Panc1 (cell line): ENCODE results near the gene EPHB2. TPM values are rescaled to one million over a fixed set of nuclear protein-coding genes. Genes with fewer than 3 reads are reported as not detected.

Source experiments
- ATAC-seq: fragments of 200-7000 bp; cut with Tn5 transposase; 2 replicates; pipeline ENCODE4 v1.9.1; 2020; ENCODE audit warnings: mild to moderate bottlenecking, moderate library complexity
- BruUV-seq: library from RNA; stranded (reverse); fragments of 400-500 nt; replicated peaks from 2 replicates; lab custom pipeline; 2021; lab: Mats Ljungman, UMichigan
- CTCF ChIA-PET: fragments of 300-600 bp; sonication (Branson Sonifier 250); formaldehyde crosslinking; loops from one replicate; lab custom pipeline; 2022; ENCODE audit warnings: antibody characterized with exemption; lab: Charles Lee
- POLR2A ChIA-PET: fragments of 300-600 bp; sonication (Branson Sonifier 250); formaldehyde crosslinking; loops from one replicate; lab custom pipeline; 2022; ENCODE audit warnings: antibody characterized with exemption; lab: Charles Lee
- DNase-seq: peaks from one replicate; pipeline ENCODE4 v3.0.0-alpha.2; 2010; ENCODE audit warnings: low read depth, low spot score
- H3K27ac ChIP-seq: 2 replicates; pipeline ENCODE4 v1.5.1; 2011; ENCODE audit warnings: mild to moderate bottlenecking, low read length, inconsistent platforms
- H3K27me3 ChIP-seq: fragments of 200-500 bp; sonication (Bioruptor generic); 2 replicates; pipeline ENCODE4 v1.6.0; 2014; ENCODE audit warnings: low read length, inconsistent platforms; ENCODE audit not compliant: control insufficient read depth, insufficient read depth
- H3K36me3 ChIP-seq: fragments of 200-500 bp; sonication (Bioruptor generic); 2 replicates; pipeline ENCODE4 v1.5.1; 2014; ENCODE audit warnings: inconsistent platforms, mild to moderate bottlenecking, low read length, moderate library complexity; ENCODE audit not compliant: control insufficient read depth, insufficient read depth
- H3K4me1 ChIP-seq: 2 replicates; pipeline ENCODE4 v1.5.1; 2011; ENCODE audit warnings: inconsistent platforms, mild to moderate bottlenecking, low read length, moderate library complexity; ENCODE audit not compliant: control insufficient read depth, insufficient read depth
- H3K4me3 ChIP-seq, 2 experiments: 2 replicates each; pipeline ENCODE4 v1.5.1; 2011 to 2012; ENCODE audit warnings: low read depth in 2 of 2, low read length in 2 of 2, mild to moderate bottlenecking in 2 of 2, inconsistent platforms in 1 of 2, moderate library complexity in 1 of 2
- H3K9me3 ChIP-seq: fragments of 200-500 bp; sonication (Bioruptor generic); 2 replicates; pipeline ENCODE4 v1.5.1; 2014; ENCODE audit warnings: low read depth, mild to moderate bottlenecking, inconsistent platforms, low read length, moderate library complexity; ENCODE audit not compliant: control insufficient read depth, insufficient read depth
- POLR2AphosphoS5 ChIP-seq: IDR thresholded peaks from 2 replicates; pipeline ENCODE4 v1.6.1; 2012; ENCODE audit warnings: mild to moderate bottlenecking, low read depth, low read length, moderate library complexity
- SIN3A ChIP-seq: IDR thresholded peaks from 2 replicates; pipeline ENCODE4 v1.6.1; 2012; ENCODE audit warnings: low read depth, mild to moderate bottlenecking, low read length, moderate library complexity, borderline replicate concordance; ENCODE audit not compliant: insufficient read depth
- TCF7L2 ChIP-seq: IDR thresholded peaks from 2 replicates; pipeline ENCODE4 v1.6.1; 2011; ENCODE audit warnings: mild to moderate bottlenecking, low read depth, low read length, inconsistent platforms
- in situ Hi-C: cut with HindIII; loops from 2 replicates; pipeline ENCODE4 v1.10.0; 2016; ENCODE audit warnings: low sequenced_read_pairs, low pct_unique_long_range_greater_than_20kb
- intact Hi-C: fragments of 100-400 bp; cut with micrococcal nuclease; formaldehyde crosslinking; loops from one replicate; pipeline ENCODE4 v1.10.0; 2022; ENCODE audit not compliant: unreplicated experiment
- total RNA-seq: library from RNA; stranded (reverse); gene quantifications from one replicate; pipeline ENCODE4 v1.2.1, GENCODE V29; 2021; ENCODE audit not compliant: unreplicated experiment
- TF ChIP-seq, protein P1 (sequence below): fragments of 450-650 bp; IDR thresholded peaks from 2 replicates; pipeline ENCODE4 v1.5.1; 2017; ENCODE audit warnings: mild to moderate bottlenecking
- TF ChIP-seq, protein P2 (sequence below), 2 experiments: IDR thresholded peaks; 2 replicates each; pipeline ENCODE4 v1.6.1; 2011 to 2012; ENCODE audit warnings: low read depth in 2 of 2, control low read depth in 1 of 2, low read length in 1 of 2, mild to moderate bottlenecking in 1 of 2, moderate library complexity in 1 of 2; ENCODE audit not compliant: insufficient read depth in 1 of 2

EPHB2 gene
- total RNA-seq, 1 experiment from 2014 or later = 29.0 TPM

GRCh38 chr1:22860414-22860800 is 149.8 kb downstream of the EPHB2 start:
- CTCF ChIA-PET = interaction anchor here (0.6 kb wide), 1 partner anchor 121 kb away, joined by 5 read pairs; no protein-coding TSS in a partner anchor
- Histone ChIP-seq H3K4me1 (no peaks in the 10 kb centered on the region), H3K27me3 (no peaks in the 10 kb centered on the region), H3K36me3 (no peaks in the 10 kb centered on the region), H3K27ac (no peak overlapping the region), H3K4me3 (no peak overlapping the region), H3K9me3 (no peaks in the 10 kb centered on the region)
- TF ChIP-seq POLR2AphosphoS5 (no peak), TCF7L2 (no peak), SIN3A (no peak)
- TF ChIP-seq, protein P1, sequence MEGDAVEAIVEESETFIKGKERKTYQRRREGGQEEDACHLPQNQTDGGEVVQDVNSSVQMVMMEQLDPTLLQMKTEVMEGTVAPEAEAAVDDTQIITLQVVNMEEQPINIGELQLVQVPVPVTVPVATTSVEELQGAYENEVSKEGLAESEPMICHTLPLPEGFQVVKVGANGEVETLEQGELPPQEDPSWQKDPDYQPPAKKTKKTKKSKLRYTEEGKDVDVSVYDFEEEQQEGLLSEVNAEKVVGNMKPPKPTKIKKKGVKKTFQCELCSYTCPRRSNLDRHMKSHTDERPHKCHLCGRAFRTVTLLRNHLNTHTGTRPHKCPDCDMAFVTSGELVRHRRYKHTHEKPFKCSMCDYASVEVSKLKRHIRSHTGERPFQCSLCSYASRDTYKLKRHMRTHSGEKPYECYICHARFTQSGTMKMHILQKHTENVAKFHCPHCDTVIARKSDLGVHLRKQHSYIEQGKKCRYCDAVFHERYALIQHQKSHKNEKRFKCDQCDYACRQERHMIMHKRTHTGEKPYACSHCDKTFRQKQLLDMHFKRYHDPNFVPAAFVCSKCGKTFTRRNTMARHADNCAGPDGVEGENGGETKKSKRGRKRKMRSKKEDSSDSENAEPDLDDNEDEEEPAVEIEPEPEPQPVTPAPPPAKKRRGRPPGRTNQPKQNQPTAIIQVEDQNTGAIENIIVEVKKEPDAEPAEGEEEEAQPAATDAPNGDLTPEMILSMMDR = no peak
- TF ChIP-seq, protein P2, sequence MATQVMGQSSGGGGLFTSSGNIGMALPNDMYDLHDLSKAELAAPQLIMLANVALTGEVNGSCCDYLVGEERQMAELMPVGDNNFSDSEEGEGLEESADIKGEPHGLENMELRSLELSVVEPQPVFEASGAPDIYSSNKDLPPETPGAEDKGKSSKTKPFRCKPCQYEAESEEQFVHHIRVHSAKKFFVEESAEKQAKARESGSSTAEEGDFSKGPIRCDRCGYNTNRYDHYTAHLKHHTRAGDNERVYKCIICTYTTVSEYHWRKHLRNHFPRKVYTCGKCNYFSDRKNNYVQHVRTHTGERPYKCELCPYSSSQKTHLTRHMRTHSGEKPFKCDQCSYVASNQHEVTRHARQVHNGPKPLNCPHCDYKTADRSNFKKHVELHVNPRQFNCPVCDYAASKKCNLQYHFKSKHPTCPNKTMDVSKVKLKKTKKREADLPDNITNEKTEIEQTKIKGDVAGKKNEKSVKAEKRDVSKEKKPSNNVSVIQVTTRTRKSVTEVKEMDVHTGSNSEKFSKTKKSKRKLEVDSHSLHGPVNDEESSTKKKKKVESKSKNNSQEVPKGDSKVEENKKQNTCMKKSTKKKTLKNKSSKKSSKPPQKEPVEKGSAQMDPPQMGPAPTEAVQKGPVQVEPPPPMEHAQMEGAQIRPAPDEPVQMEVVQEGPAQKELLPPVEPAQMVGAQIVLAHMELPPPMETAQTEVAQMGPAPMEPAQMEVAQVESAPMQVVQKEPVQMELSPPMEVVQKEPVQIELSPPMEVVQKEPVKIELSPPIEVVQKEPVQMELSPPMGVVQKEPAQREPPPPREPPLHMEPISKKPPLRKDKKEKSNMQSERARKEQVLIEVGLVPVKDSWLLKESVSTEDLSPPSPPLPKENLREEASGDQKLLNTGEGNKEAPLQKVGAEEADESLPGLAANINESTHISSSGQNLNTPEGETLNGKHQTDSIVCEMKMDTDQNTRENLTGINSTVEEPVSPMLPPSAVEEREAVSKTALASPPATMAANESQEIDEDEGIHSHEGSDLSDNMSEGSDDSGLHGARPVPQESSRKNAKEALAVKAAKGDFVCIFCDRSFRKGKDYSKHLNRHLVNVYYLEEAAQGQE (IDR thresholded peaks at IDR 0.05; ENCODE audit: insufficient read depth in 1 of 2, low read depth in 2 of 2, low read length in 1 of 2) = no peak
- POLR2A ChIA-PET = no interaction called here
- intact Hi-C loops = no loop called here
- ATAC-seq = peak; percentile 11; the same call in 1 of the 2 replicates
- BruUV-seq = no TSS peak
- in situ Hi-C loops = no loop called here
- DNase-seq = no peak

DNA sequence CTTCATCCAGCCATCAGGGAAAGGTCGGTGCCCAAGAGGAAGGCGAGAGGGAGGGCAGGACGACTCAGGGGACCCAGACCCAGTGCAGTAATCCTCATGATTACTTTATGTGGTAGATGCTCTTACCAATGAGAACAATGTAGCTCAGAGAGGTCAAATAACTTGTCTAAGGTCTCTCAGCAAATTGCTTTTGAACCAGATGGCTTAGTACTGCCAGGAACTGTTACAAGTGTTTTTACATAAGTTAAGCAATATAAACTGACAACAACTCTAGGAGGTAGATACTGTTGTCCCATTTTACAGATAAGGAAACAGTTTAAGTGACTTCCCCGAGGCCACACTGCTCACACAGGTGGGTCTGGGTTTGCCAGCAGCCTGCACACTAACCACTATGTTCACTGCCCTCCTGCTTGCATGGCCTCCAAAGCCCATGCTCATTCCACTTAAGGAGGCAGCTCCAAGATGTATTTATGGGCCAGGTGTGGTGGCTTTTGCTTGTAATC is 150.3 kb downstream of the EPHB2 start:
- CTCF ChIA-PET = interaction anchor here (0.5 to 1.4 kb wide), 6 partner anchors 17 to 192 kb away, joined by 3 to 5 read pairs (median 4); no protein-coding TSS in a partner anchor
- POLR2A ChIA-PET = no interaction called here
- BruUV-seq = no TSS peak

More for the DNA sequence above, 150.3 kb downstream of the EPHB2 start:
- intact Hi-C loops (no loop called here), in situ Hi-C loops (no loop called here)
- no peak overlapping the region for H3K4me3 ChIP-seq
- H3K4me1 ChIP-seq = no peaks in the 10 kb centered on the region
- no peak overlapping the region for H3K27ac ChIP-seq
- no peaks in the 10 kb centered on the region for H3K27me3 ChIP-seq
- no peak for ATAC-seq
- TF ChIP-seq, protein P1 = no peak
- TF ChIP-seq, protein P2 (IDR thresholded peaks at IDR 0.05; ENCODE audit: insufficient read depth in 1 of 2, low read depth in 2 of 2, low read length in 1 of 2) = no peak
- TF ChIP-seq TCF7L2 (no peak), SIN3A (no peak), POLR2AphosphoS5 (no peak)
- no peaks in the 10 kb centered on the region for H3K36me3 ChIP-seq
- no peak for DNase-seq
- no peaks in the 10 kb centered on the region for H3K9me3 ChIP-seq
